ENCODE data around the gene ASCC3.

- TF ChIP-seq CTCF (IDR thresholded peaks at IDR 0.05; ENCODE audit: low read length) (no peak), EZH2 (IDR thresholded peaks at IDR 0.05; ENCODE audit: borderline replicate concordance, low read length) (no peak)
These were observed 179.4 kb downstream of the ASCC3 start for GRCh38 chr6:100701728-100702127.

Measured in OCI-LY1 (cell line).